ENCODE measurements around the gene S100A14.
A peak's percentile ranks its signal among the peaks of the same experiment; 100 is the strongest.

Gene S100A14

GRCh38 chr1:153612111-153612754 is 3.9 kb downstream of the S100A14 start:
- DNase-seq (ENCODE audit: low read depth) = no peak
- no peak for TF ChIP-seq CTCF (conservative IDR thresholded peaks at IDR 0.05; ENCODE audit: low read depth, low read length)
- peak overlapping the region; percentile 70 for H3K4me3 ChIP-seq (ENCODE audit: low read length)

DNA sequence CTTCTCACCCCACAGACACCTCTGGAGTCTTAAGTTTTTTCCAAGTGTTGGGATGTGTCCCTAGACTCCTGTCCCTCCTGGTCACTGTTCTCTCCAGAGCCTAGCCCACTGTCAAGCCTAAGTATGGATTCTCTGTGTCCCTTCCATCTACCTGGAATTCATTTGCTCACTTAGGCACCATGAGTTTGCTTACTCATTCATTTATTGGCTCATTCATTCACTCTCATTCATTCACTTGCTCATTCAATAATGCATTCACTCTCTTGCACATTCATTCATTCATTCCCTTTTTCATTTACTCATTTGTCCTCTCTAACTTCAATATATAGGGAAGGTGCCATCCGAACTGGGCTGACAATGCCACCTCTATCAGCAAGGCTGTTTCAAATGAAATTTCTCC is 4.8 kb downstream of the S100A14 start:
- H3K4me3 ChIP-seq (ENCODE audit: low read length) = peak overlapping the region; percentile 70
- TF ChIP-seq CTCF (conservative IDR thresholded peaks at IDR 0.05; ENCODE audit: low read depth, low read length) = no peak
- no peak for DNase-seq (ENCODE audit: low read depth)

- no peak overlapping the region for H3K4me3 ChIP-seq (ENCODE audit: low read length)
- TF ChIP-seq CTCF (conservative IDR thresholded peaks at IDR 0.05; ENCODE audit: low read depth, low read length) = no peak
- no peak for DNase-seq (ENCODE audit: low read depth)
Observed at GRCh38 chr1:153610811-153611301, 5.3 kb downstream of the S100A14 start.

DNA sequence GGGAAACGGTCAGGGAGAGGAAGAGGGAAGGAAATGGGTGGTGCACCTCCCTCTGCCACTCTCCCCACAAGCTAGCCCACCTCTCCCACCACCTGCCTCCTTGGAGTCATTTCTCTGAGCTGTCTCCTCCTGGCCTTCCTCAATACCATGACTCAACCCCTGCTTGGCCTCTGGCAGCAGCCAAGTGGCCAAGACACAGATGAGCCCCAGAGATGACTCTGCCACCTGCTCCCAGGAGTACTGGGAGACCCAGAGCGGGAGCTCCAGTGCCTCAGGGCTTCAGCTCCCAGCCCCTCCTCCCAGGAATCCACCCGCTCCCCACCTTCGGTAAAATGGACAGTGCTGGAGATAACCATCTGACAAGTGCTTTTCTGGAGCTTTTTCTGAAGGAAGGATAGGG is 5.8 kb downstream of the S100A14 start:
- no peak for DNase-seq (ENCODE audit: low read depth)
- TF ChIP-seq CTCF (conservative IDR thresholded peaks at IDR 0.05; ENCODE audit: low read depth, low read length) = no peak
- no peak overlapping the region for H3K4me3 ChIP-seq (ENCODE audit: low read length)

DNA sequence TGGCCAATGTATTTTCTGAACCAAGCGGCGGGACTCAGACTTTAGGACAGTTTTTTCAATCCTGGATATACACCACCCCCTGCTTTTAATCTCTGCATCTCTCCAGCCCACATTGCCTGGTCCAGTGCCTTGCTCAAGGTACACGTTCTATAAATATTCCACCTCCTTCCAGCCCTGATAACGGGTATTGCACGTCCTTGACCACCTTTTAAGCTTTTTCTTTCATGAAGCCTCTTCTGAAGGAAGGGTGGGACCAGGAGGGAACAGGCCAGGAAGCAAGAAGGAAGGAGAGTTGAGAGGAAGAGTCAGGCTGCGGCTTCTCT is 6.6 kb downstream of the S100A14 start:
- no peak for TF ChIP-seq CTCF (conservative IDR thresholded peaks at IDR 0.05; ENCODE audit: low read depth, low read length)
- no peak for DNase-seq (ENCODE audit: low read depth)
- H3K4me3 ChIP-seq (ENCODE audit: low read length) = no peak overlapping the region

GRCh38 chr1:153608742-153609584 is 7.2 kb downstream of the S100A14 start:
- peak; percentile 74 for DNase-seq (ENCODE audit: low read depth)
- H3K4me3 ChIP-seq (ENCODE audit: low read length) = peak overlapping the region; percentile 48
- TF ChIP-seq CTCF (conservative IDR thresholded peaks at IDR 0.05; ENCODE audit: low read depth, low read length) = no peak
